K562 (cell line): ENCODE results near the gene CEP192. TPM values are rescaled to one million over a fixed set of nuclear protein-coding genes. Genes with fewer than 3 reads are reported as not detected.

Experiments
- BRD4 ChIP-seq: fragments of 200-600 bp; sonication (generic); IDR thresholded peaks from 2 replicates; pipeline ENCODE4 v1.6.1; 2017; ENCODE audit warnings: inconsistent platforms
- BRF1 ChIP-seq: IDR thresholded peaks from 3 replicates; pipeline ENCODE4 v1.6.1; 2011; ENCODE audit warnings: borderline replicate concordance, mild to moderate bottlenecking; ENCODE audit not compliant: insufficient read length; ENCODE audit errors: extremely low read depth
- CBFA2T3 ChIP-seq: fragments of 450-650 bp; IDR thresholded peaks from 2 replicates; pipeline ENCODE4 v1.6.1; 2017
- DEAF1 ChIP-seq: fragments of 450-650 bp; formaldehyde crosslinking; IDR thresholded peaks from 2 replicates; pipeline ENCODE4 v1.4.0; 2020; ENCODE audit warnings: mild to moderate bottlenecking, moderate library complexity
- JUND ChIP-seq, 2 experiments: IDR thresholded peaks; 2 replicates in 1 of 2; 3 replicates in 1 of 2; pipeline ENCODE4 v1.6.1; 2011; ENCODE audit warnings: borderline replicate concordance in 2 of 2, low read depth in 2 of 2, low read length in 2 of 2, improper control_type of control experiment in 1 of 2, missing biosample characterization in 1 of 2, missing genetic modification characterization in 1 of 2, missing genetic modification reagents in 1 of 2
- MAFF ChIP-seq: IDR thresholded peaks from 2 replicates; pipeline ENCODE4 v1.6.1; 2012; ENCODE audit warnings: low read length, improper control_type of control experiment
- MITF ChIP-seq: IDR thresholded peaks from 2 replicates; pipeline ENCODE4 v1.6.1; 2014; ENCODE audit warnings: antibody characterized with exemption
- MTA2 ChIP-seq: fragments of 450-650 bp; IDR thresholded peaks from 2 replicates; pipeline ENCODE4 v1.6.1; 2016; ENCODE audit warnings: low read depth
- NCOA4 ChIP-seq: fragments of 450-650 bp; IDR thresholded peaks from 2 replicates; pipeline ENCODE4 v1.6.1; 2018; ENCODE audit warnings: mild to moderate bottlenecking; ENCODE audit not compliant: partially characterized antibody
- NKRF ChIP-seq: fragments of 450-650 bp; IDR thresholded peaks from 2 replicates; pipeline ENCODE4 v1.6.1; 2016; ENCODE audit warnings: borderline replicate concordance
- NR3C1 ChIP-seq: sonication (generic); formaldehyde crosslinking; IDR thresholded peaks from 2 replicates; pipeline ENCODE4 v1.8.1; 2022; ENCODE audit warnings: missing genetic modification reagents
- PURB ChIP-seq: sonication (generic); formaldehyde crosslinking; IDR thresholded peaks from 2 replicates; pipeline ENCODE4 v1.9.0; 2021; ENCODE audit warnings: low read depth, mild to moderate bottlenecking, missing genetic modification reagents
- TFAP4 ChIP-seq: sonication (generic); formaldehyde crosslinking; IDR thresholded peaks from 2 replicates; pipeline ENCODE4 v1.8.0; 2022; ENCODE audit warnings: missing genetic modification reagents, mild to moderate bottlenecking, moderate library complexity, borderline replicate concordance
- TGIF2 ChIP-seq: sonication (generic); formaldehyde crosslinking; IDR thresholded peaks from 2 replicates; pipeline ENCODE4 v1.8.1; 2022; ENCODE audit warnings: mild to moderate bottlenecking, missing genetic modification reagents, moderate library complexity
- TRIM24 ChIP-seq, 2 experiments: fragments of 450-650 bp; IDR thresholded peaks; 2 replicates each; pipeline ENCODE4 v1.6.1; 2016
- TRIM28 ChIP-seq: fragments of 450-650 bp; IDR thresholded peaks from 2 replicates; pipeline ENCODE4 v1.6.1; 2017
- ZBED1 ChIP-seq: IDR thresholded peaks from 2 replicates; pipeline ENCODE4 v1.6.1; 2014
- ZNF143 ChIP-seq: sonication (generic); formaldehyde crosslinking; IDR thresholded peaks from 2 replicates; pipeline ENCODE4 v1.9.0; 2022; ENCODE audit warnings: mild to moderate bottlenecking, missing genetic modification reagents
- ZNF146 ChIP-seq: IDR thresholded peaks from one replicate; pipeline ENCODE4 v1.6.1; 2018; ENCODE audit warnings: missing compliant biosample characterization; ENCODE audit not compliant: unreplicated experiment
- ZNF384 ChIP-seq: IDR thresholded peaks from 2 replicates; pipeline ENCODE4 v1.6.1; 2012; ENCODE audit warnings: low read depth, low read length, improper control_type of control experiment
- ZNF561 ChIP-seq: fragments of 450-650 bp; formaldehyde crosslinking; conservative IDR thresholded peaks from 2 replicates; pipeline ENCODE4 v1.4.0; 2020; ENCODE audit warnings: mild to moderate bottlenecking, moderate library complexity
- ZNF655 ChIP-seq: fragments of 250-450 bp; sonication (Bioruptor Pico); IDR thresholded peaks from 2 replicates; pipeline ENCODE4 v1.5.0; 2021
- polyA plus RNA-seq, 8 experiments: library from polyadenylated mRNA; depleted of rRNA in 4 of 8; stranded (reverse) in 5 of 8; unstranded in 3 of 8; fragments of >200 nt; fragmentation: Nextera tagmentation in 2 of 8; fragmentation: Illumina TruSeq in 1 of 8; extraction: Ambion mirVana in 2 of 8; extraction: Trizol in 1 of 8; gene quantifications; 2 replicates each; pipeline versions ENCODE4 v1.2.1 to v1.2.3, GENCODE V29; 2011 to 2014; ENCODE audit warnings: inconsistent platforms in 1 of 8, missing spikeins in 1 of 8
- total RNA-seq, 7 experiments: library from RNA; depleted of rRNA in 6 of 7; stranded (reverse); fragments of >200 nt in 6 of 7; fragmentation: Illumina TruSeq in 2 of 7; extraction: Trizol in 2 of 7; gene quantifications; 2 replicates each; pipeline versions ENCODE4 v1.2.1 to v1.2.3, GENCODE V29; 2011 to 2021; ENCODE audit warnings: low replicate concordance in 1 of 7

CEP192 gene
- total and polyA plus RNA-seq, 9 of the 15 experiments (the other 6 are each of a cell fraction or from before 2014, with no cell fraction given), result 14.4 to 54.4 (median 35.8) TPM

GRCh38 chr18:12973562-12974213 lies 17.5 kb upstream of the CEP192 start (continued):
- TF ChIP-seq DEAF1 (CRISPR knock-in tag) (no peak), TRIM24 (IDR thresholded peaks at IDR 0.05) (peak; percentile 45 to 60; a peak in 3 of 4 replicates), MAFF (no peak), TFAP4 (CRISPR knock-in tag) (no peak), CBFA2T3 (peak; percentile 62), TRIM28 (peak; percentile 81; the same call in 1 of the 2 replicates), ZNF384 (no peak), NCOA4 (no peak), BRF1 (no peak), NKRF (no peak), PURB (CRISPR knock-in tag) (no peak), MTA2 (0 out of 2 replicates have a peak, but pooled peaks have one; percentile 6), MITF (no peak), ZNF561 (CRISPR knock-in tag) (no peak), ZNF143 (CRISPR knock-in tag) (no peak), NR3C1 (CRISPR knock-in tag) (no peak), ZBED1 (no peak), ZNF146 (CRISPR knock-in tag) (no peak), JUND (IDR thresholded peaks at IDR 0.05; ENCODE audit: borderline replicate concordance, low read depth, low read length) (no peak), JUND (tag; IDR thresholded peaks at IDR 0.05; ENCODE audit: borderline replicate concordance, low read depth, low read length) (no peak), TGIF2 (CRISPR knock-in tag) (no peak), ZNF655 (CRISPR knock-in tag) (no peak), BRD4 (no peak)
